Psoas muscle (tissue), 8 donors: Measurements from ENCODE around the gene NET1. TPM values are rescaled to one million over a fixed set of nuclear protein-coding genes. Genes with fewer than 3 reads are reported as not detected.

Experiments used
- ATAC-seq, 4 donors: fragments of 200-7000 bp; cut with Tn5 transposase; one replicate each; pipeline ENCODE4 v1.9.1; 2020; ENCODE audit warnings: moderate library complexity in 3 of 4, mild to moderate bottlenecking in 2 of 4
- DNase-seq, 2 donors: peaks; one replicate each; pipeline ENCODE4 v3.0.0-alpha.2; 2020
- H3K27ac ChIP-seq: fragments of 200-600 bp; one replicate; pipeline ENCODE4 v1.8.0; 2022
- H3K27me3 ChIP-seq, 3 donors: fragments of 200-600 bp in 1 of 3; one replicate each; pipeline versions ENCODE4 v1.6.1 to v1.8.0; 2013 to 2022; ENCODE audit warnings: low read length in 2 of 3, mild to moderate bottlenecking in 2 of 3, moderate library complexity in 1 of 3; ENCODE audit not compliant: insufficient read depth in 3 of 3
- H3K36me3 ChIP-seq, 2 donors: fragments of 200-600 bp in 1 of 2; one replicate each; pipeline versions ENCODE4 v1.6.1 to v1.8.0; 2013 to 2022; ENCODE audit warnings: low read depth in 1 of 2, mild to moderate bottlenecking in 1 of 2, moderate library complexity in 1 of 2; ENCODE audit not compliant: insufficient read depth in 1 of 2
- H3K4me1 ChIP-seq: fragments of 200-600 bp; one replicate; pipeline ENCODE4 v1.8.0; 2022
- H3K4me3 ChIP-seq: fragments of 200-600 bp; one replicate; pipeline ENCODE4 v1.8.0; 2022; ENCODE audit warnings: mild to moderate bottlenecking
- H3K9me3 ChIP-seq: fragments of 200-600 bp; one replicate; pipeline ENCODE4 v1.8.0; 2022
- CTCF ChIP-seq: fragments of 200-600 bp; IDR thresholded peaks from one replicate; pipeline ENCODE4 v1.8.0; 2022; ENCODE audit warnings: antibody characterized with exemption
- WGBS, 3 donors: extraction: QIAGEN DNeasy Blood & Tissue Kit; methylation state at CpG; one replicate each; pipeline versions ENCODE4 v1.1.6 to v1.1.7; 2013; 5-methylcytosine and 5-hydroxymethylcytosine counted together
- intact Hi-C, 2 donors: fragments of 100-400 bp; cut with DNase I; formaldehyde crosslinking; loops; one replicate each; pipeline versions ENCODE4 v1.11.0 to v1.14.2; 2022
- polyA plus RNA-seq, 3 donors: library from polyadenylated mRNA; stranded (reverse); fragments of 200-250 nt; gene quantifications; one replicate each; pipeline ENCODE4 v1.2.3, GENCODE V29; 2013
- total RNA-seq, 4 donors: library from RNA; stranded (reverse); fragmentation: NEBNext Ultra II Directional in 2 of 4; extraction: Animal tissue kit (Norgen Biotek cat#: 25700) in 2 of 4; gene quantifications; one replicate each; pipeline versions ENCODE4 v1.2.1 to v1.2.4, GENCODE V29; 2021 to 2023
- donor health status: healthy with polysubstance abuse.
- donor health status: DM: no; HTN: no; CAD: no; lungs with moderate emphysema.
- donor health status: Bipolar disorder and iron deficiency.
- donor health status: healthy.
- donor health status: DM: yes; HTN: yes; CAD: no.
- donor health status: DM: no; HTN: no; CAD: no.
- donor health status: DM: no; HTN: no; CAD: no.
- donor health status: DM: yes; HTN: yes; CAD: no.

Gene NET1
- total and polyA plus RNA-seq, 7 donors: 14.3 to 44.0 (median 35.6) TPM

DNA sequence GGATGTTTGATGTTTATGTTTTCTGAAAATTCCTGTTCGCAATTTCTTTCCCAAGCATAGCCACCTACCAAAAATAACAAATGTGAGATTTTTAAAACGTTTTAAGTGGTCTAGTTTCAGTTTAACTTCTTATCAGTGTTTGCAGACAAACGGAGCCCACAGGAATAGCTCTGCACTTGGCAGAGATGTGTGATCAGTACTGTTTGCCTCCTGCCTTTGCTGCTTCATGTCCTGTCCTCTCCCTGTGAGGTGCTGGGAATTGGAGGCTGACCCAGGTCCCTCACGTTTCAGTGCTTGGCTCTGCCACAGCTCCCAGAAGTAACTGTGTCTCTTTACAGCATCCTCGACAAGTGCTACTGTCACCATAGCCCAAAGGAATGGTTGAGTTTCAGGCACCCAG lies 46.4 kb upstream of the NET1 start:
- no peak for DNase-seq
- ATAC-seq: no peak
- WGBS, 3 donors: 37 to 49% (median 45%) methylated on average over 5 of the region's 5 CpGs
- H3K4me1 ChIP-seq: no peaks in the 10 kb centered on the region
- peaks cover 0 to 20% (median 10%) of the 10 kb centered on the region in 3 donors for H3K27me3 ChIP-seq
- H3K27ac ChIP-seq: no peak overlapping the region
- no peaks in the 10 kb centered on the region for H3K9me3 ChIP-seq
- TF ChIP-seq CTCF: no peak
- intact Hi-C loops: no loop called here
- H3K4me3 ChIP-seq: no peak overlapping the region
- no peaks in the 10 kb centered on the region for H3K36me3 ChIP-seq

DNA sequence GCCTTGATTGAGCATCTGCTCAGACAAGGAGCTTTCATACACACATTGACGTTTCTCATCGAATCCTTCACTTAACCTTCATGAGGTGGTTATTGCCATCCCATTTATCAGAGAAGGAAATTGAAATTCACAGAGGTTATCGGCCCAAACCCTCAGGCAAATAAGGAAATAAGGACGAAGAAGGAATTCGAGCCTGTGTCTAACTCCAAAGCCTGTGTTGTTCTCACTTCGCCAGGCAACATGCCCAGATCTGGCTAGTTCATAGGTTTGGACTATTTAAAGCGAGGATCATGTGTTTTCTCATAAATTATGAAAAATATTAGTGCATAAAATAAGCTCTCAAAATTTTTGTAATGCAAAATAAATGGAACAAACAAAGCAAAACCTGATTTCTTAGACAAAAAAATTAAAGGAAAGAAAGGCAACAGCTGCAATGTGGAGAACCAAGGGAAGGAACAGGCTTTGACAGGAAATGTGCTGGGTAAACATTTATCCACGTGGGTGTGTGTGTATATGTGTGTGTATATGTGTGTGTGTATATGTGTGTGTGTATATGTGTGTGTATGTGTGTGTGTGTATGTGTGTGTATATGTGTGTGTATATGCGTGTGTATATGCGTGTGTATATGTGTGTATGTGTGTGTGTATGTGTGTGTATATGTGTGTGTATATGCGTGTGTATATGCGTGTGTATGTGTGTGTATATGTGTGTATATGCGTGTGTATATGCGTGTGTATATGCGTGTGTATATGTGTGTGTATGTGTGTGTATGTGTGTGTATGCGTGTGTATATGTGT lies 42.8 kb upstream of the NET1 start:
- Histone ChIP-seq H3K9me3 (no peaks in the 10 kb centered on the region), H3K4me3 (no peak overlapping the region), H3K27ac (no peak overlapping the region), H3K36me3 (no peaks in the 10 kb centered on the region), H3K27me3 (peaks cover 0 to 5% (median 3%) of the 10 kb centered on the region in 3 donors), H3K4me1 (no peaks in the 10 kb centered on the region)
- 56 to 68% (median 62%) methylated on average over 16 of the region's 16 CpGs for whole genome bisulfite sequencing, 3 donors
- intact Hi-C loops: no loop called here
- DNase-seq (no peak), ATAC-seq (no peak)
- TF ChIP-seq CTCF: no peak

DNA sequence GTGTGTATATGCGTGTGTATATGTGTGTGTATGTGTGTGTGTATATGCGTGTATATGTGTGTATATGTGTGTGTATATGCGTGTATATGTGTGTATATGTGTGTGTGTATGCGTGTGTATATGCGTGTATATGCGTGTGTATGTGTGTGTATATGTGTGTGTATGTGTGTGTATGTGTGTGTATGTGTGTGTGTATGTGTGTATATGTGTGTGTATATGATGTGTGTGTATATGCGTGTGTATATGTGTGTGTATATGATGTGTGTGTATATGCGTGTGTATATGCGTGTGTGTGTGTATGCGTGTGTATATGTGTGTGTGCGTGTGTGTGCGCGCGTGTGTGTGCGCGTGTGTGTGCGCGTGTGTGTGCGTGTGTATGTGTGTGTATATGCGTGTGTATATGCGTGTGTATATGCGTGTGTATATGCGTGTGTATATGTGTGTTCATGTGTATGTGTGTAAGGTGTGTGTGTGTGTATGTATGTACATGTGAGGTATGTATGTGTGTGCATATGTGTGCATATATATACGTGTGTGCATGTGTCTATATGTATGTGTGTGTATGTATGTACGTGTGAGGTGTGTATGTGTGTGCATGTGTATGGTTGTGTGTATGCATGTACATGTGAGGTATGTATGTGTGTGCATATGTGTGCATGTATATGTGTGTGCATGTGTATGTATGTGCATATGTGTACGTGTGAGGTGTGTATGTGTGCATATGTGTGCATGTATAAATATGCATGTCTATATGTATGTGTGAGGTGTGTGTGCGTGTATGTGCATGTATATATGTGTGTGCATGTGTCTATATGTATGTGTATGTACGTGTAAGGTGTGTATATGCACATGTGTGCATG lies 41.6 kb upstream of the NET1 start:
- Histone ChIP-seq H3K4me3 (no peak overlapping the region), H3K9me3 (no peaks in the 10 kb centered on the region), H3K36me3 (no peaks in the 10 kb centered on the region), H3K4me1 (no peaks in the 10 kb centered on the region), H3K27me3 (peaks cover 0 to 2% (median 0%) of the 10 kb centered on the region in 3 donors), H3K27ac (no peak overlapping the region)
- TF ChIP-seq CTCF: no peak
- intact Hi-C loops: no loop called here
- ATAC-seq: no peak
- DNase-seq: no peak
- WGBS, 3 donors: 76 to 92% (median 87%) methylated on average over 28 of the region's 28 CpGs

GRCh38 chr10:5373307-5373706 lies 39.0 kb upstream of the NET1 start:
- no peak overlapping the region for H3K27ac ChIP-seq
- H3K4me3 ChIP-seq: no peak overlapping the region
- no peaks in the 10 kb centered on the region for H3K4me1 ChIP-seq
- no peaks in the 10 kb centered on the region for H3K27me3 ChIP-seq
- intact Hi-C loops: no loop called here
- DNase-seq (no peak), ATAC-seq (no peak)
- no peaks in the 10 kb centered on the region for H3K36me3 ChIP-seq
- no peak for TF ChIP-seq CTCF
- WGBS, 3 donors: 81 to 90% (median 86%) methylated on average over 4 of the region's 4 CpGs
- H3K9me3 ChIP-seq: no peaks in the 10 kb centered on the region
